ENCODE results near the gene PLA1A.

DNA sequence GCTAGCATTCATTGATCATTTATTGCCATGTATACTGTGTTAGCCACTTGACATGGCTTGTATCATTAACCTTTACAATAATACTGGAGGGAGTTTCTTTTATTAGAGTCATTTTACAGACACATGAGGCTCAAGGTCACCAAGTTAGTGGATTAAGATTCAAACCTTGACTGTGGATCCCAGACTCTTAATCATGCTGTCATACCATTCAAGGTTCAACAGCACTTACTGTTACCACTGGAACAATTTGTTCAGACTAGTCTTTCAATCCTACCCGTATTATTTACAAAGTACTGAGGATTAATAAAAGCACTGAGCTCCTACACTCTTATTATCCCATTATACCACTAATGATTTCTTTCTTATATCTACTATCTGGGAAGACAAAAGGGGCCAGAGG is 78.3 kb downstream of the PLA1A start:
- TF ChIP-seq, protein P1, sequence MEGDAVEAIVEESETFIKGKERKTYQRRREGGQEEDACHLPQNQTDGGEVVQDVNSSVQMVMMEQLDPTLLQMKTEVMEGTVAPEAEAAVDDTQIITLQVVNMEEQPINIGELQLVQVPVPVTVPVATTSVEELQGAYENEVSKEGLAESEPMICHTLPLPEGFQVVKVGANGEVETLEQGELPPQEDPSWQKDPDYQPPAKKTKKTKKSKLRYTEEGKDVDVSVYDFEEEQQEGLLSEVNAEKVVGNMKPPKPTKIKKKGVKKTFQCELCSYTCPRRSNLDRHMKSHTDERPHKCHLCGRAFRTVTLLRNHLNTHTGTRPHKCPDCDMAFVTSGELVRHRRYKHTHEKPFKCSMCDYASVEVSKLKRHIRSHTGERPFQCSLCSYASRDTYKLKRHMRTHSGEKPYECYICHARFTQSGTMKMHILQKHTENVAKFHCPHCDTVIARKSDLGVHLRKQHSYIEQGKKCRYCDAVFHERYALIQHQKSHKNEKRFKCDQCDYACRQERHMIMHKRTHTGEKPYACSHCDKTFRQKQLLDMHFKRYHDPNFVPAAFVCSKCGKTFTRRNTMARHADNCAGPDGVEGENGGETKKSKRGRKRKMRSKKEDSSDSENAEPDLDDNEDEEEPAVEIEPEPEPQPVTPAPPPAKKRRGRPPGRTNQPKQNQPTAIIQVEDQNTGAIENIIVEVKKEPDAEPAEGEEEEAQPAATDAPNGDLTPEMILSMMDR (conservative IDR thresholded peaks at IDR 0.05 in 1 of 2, IDR thresholded peaks at IDR 0.05 in 1 of 2; ENCODE audit: extremely low read depth in 1 of 2, insufficient read depth in 1 of 2, low read depth in 1 of 2, low read length in 2 of 2), result no peak
- no peak for TF ChIP-seq EZH2 (IDR thresholded peaks at IDR 0.05; ENCODE audit: borderline replicate concordance, low read length)

All from mammary epithelial cell (primary cell).